DND-41 (cell line): Measurements from ENCODE around the gene PRKCE.
A peak's percentile ranks its signal among the peaks of the same experiment; 100 is the strongest.
"Not testable (repeated sequence)": the region's sequence is repeated elsewhere in the genome, so short reads cannot be mapped to it uniquely, and the experiment has no call there.

ENCODE experiments used
- ATAC-seq: fragments of 200-7000 bp; cut with Tn5 transposase; 3 replicates; pipeline ENCODE4 v1.9.1; 2021; ENCODE audit warnings: low read depth; ENCODE audit not compliant: insufficient read depth
- DNase-seq: peaks from one replicate; pipeline ENCODE4 v3.0.0-alpha.2; 2020
- H2AFZ ChIP-seq: 2 replicates; pipeline ENCODE4 v1.6.0; 2012; ENCODE audit warnings: low read depth, low read length
- H3K27ac ChIP-seq: 2 replicates; pipeline ENCODE4 v1.5.1; 2012; ENCODE audit warnings: low read length, inconsistent platforms
- H3K27me3 ChIP-seq: fragments of 200-600 bp; sonication (generic); 2 replicates; pipeline ENCODE4 v1.6.0; 2012; ENCODE audit warnings: low read length, mild to moderate bottlenecking, inconsistent platforms; ENCODE audit not compliant: insufficient read depth, poor library complexity
- H3K36me3 ChIP-seq: 2 replicates; pipeline ENCODE4 v1.5.1; 2012; ENCODE audit warnings: low read length, inconsistent platforms; ENCODE audit not compliant: insufficient read depth
- H3K4me1 ChIP-seq: 2 replicates; pipeline ENCODE4 v1.5.1; 2012; ENCODE audit warnings: mild to moderate bottlenecking, low read length; ENCODE audit not compliant: insufficient read depth
- H3K4me2 ChIP-seq: 2 replicates; pipeline ENCODE4 v1.6.0; 2012; ENCODE audit warnings: mild to moderate bottlenecking, moderate library complexity, low read length, inconsistent platforms; ENCODE audit not compliant: insufficient read depth
- H3K4me3 ChIP-seq, 2 experiments: fragments of 200-600 bp in 1 of 2; shearing (Covaris generic) in 1 of 2; 2 replicates each; pipeline ENCODE4 v1.5.1; 2012 to 2016; ENCODE audit warnings: inconsistent platforms in 2 of 2, low read length in 2 of 2, mild to moderate bottlenecking in 2 of 2, low read depth in 1 of 2, moderate library complexity in 1 of 2
- H3K79me2 ChIP-seq: 2 replicates; pipeline ENCODE4 v1.6.0; 2012; ENCODE audit warnings: low read length, inconsistent platforms; ENCODE audit not compliant: insufficient read depth
- H3K9ac ChIP-seq: 2 replicates; pipeline ENCODE4 v1.6.0; 2012; ENCODE audit warnings: low read depth, mild to moderate bottlenecking, inconsistent platforms, low read length, moderate library complexity
- H3K9me3 ChIP-seq: 2 replicates; pipeline ENCODE4 v1.5.1; 2012; ENCODE audit warnings: low read length, moderate library complexity, mild to moderate bottlenecking, inconsistent platforms; ENCODE audit not compliant: insufficient read depth, severe bottlenecking
- H4K20me1 ChIP-seq: 2 replicates; pipeline ENCODE4 v1.6.0; 2012; ENCODE audit warnings: low read length; ENCODE audit not compliant: insufficient read depth
- CTCF ChIP-seq: IDR thresholded peaks from 2 replicates; pipeline ENCODE4 v1.5.1; 2012; ENCODE audit warnings: borderline replicate concordance, low read length, moderate library complexity, mild to moderate bottlenecking; ENCODE audit not compliant: poor library complexity, severe bottlenecking; ENCODE audit errors: extremely low read depth
- EZH2 ChIP-seq: IDR thresholded peaks from 3 replicates; pipeline ENCODE4 v1.6.1; 2012; ENCODE audit warnings: borderline replicate concordance, low read depth, mild to moderate bottlenecking, moderate library complexity, low read length, inconsistent platforms; ENCODE audit not compliant: severe bottlenecking

PRKCE gene

GRCh38 chr2:45915523-45915922 is 264.0 kb downstream of the PRKCE start:
- Histone ChIP-seq H3K36me3 (no peaks in the 10 kb centered on the region), H3K9ac (no peak overlapping the region), H4K20me1 (no peaks in the 10 kb centered on the region; the same call in 1 of the 2 replicates), H3K79me2 (no peaks in the 10 kb centered on the region), H3K27ac (no peak overlapping the region), H3K4me3 (no peak overlapping the region), H3K4me1 (peaks cover 20% of the 10 kb centered on the region), H2AFZ (no peak overlapping the region), H3K4me2 (no peak overlapping the region), H3K9me3 (no peaks in the 10 kb centered on the region), H3K27me3 (no peaks in the 10 kb centered on the region)
- TF ChIP-seq EZH2: no peak
- no peak for TF ChIP-seq CTCF
- DNase-seq (no peak), ATAC-seq (no peak)

GRCh38 chr2:45917561-45918176 is 266.2 kb downstream of the PRKCE start:
- not testable (repeated sequence) for H3K27ac ChIP-seq, H3K27me3 ChIP-seq, H4K20me1 ChIP-seq, H2AFZ ChIP-seq, H3K9ac ChIP-seq, H3K4me2 ChIP-seq, H3K4me3 ChIP-seq, H3K79me2 ChIP-seq, DNase-seq, H3K9me3 ChIP-seq, H3K36me3 ChIP-seq, ATAC-seq
- peaks cover 20% of the 10 kb centered on the region for H3K4me1 ChIP-seq

GRCh38 chr2:45918463-45919159 is 267.1 kb downstream of the PRKCE start:
- Histone ChIP-seq H3K79me2 (no peaks in the 10 kb centered on the region), H3K9me3 (no peaks in the 10 kb centered on the region), H3K36me3 (no peaks in the 10 kb centered on the region), H3K4me1 (peaks cover 20% of the 10 kb centered on the region), H3K9ac (no peak overlapping the region), H3K27ac (peak overlapping the region; percentile 64), H2AFZ (no peak overlapping the region), H4K20me1 (no peaks in the 10 kb centered on the region; the same call in 1 of the 2 replicates), H3K4me2 (no peak overlapping the region), H3K27me3 (no peaks in the 10 kb centered on the region), H3K4me3 (no peak overlapping the region)
- TF ChIP-seq CTCF: no peak
- TF ChIP-seq EZH2: no peak
- no peak for ATAC-seq
- DNase-seq: no peak

GRCh38 chr2:45919160-45919650 is 267.7 kb downstream of the PRKCE start:
- no peaks in the 10 kb centered on the region for H3K79me2 ChIP-seq
- TF ChIP-seq CTCF: no peak
- TF ChIP-seq EZH2: no peak
- no peak overlapping the region for H3K4me2 ChIP-seq
- ATAC-seq: peak; percentile 37; the same call in 1 of the 3 replicates
- no peak overlapping the region for H2AFZ ChIP-seq
- H4K20me1 ChIP-seq: no peaks in the 10 kb centered on the region; the same call in 1 of the 2 replicates
- H3K4me1 ChIP-seq: peaks cover 20% of the 10 kb centered on the region
- no peaks in the 10 kb centered on the region for H3K36me3 ChIP-seq
- no peaks in the 10 kb centered on the region for H3K27me3 ChIP-seq
- H3K9ac ChIP-seq: no peak overlapping the region
- no peak overlapping the region for H3K4me3 ChIP-seq
- H3K27ac ChIP-seq: peak overlapping the region; percentile 64
- DNase-seq: no peak
- no peaks in the 10 kb centered on the region for H3K9me3 ChIP-seq
